ENCODE data around the gene SDK2. TPM values are rescaled to one million over a fixed set of nuclear protein-coding genes. Genes with fewer than 3 reads are reported as not detected.

The SDK2 gene
- total and polyA plus RNA-seq, 4 donors, result 0.15 to 5.3 (median 2.5) TPM

DNA sequence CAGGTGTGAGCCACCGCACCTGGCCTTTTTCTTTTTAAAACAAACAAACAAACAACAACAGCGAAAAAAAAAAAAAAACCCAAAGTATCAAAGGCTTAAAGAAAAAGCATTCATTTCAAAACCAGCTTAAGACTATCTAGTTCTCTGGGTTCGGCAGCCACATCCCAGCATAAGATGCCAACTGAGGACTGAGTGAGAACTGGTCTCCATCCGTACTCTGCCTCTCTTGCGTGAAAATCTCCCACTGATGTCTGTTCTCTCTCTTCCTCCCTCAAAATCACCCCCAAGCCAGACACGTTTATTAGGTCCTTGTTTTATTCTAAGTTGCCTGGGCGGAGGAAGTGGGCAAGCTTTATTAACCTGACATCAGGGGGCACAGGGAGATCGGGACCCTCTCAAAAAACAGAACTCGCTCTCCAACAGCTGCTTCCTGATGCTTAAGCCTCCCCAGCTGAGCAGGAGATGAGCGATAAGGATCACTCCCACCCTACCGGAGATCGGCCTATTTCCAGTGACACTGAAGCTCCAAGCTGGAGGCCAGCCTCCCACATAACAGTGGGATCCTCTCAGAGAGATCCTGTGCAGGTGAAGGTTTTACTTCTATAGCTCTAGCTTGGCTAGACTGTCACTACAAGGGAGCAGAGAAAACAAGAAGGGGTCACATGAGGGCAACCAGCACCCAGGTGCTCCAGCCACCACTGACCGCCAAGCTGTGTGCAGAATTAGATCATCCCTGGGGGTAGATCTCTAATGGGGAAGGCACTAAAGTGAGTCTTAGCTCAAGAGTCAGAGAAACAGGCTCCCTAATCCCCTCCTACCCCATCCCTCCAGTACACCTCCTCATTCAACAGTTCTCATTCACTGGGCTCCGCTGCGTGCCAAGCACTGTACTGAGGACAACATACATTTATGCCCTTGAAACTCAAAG is 346.0 kb downstream of the SDK2 start:
- DNase-seq (no peak), ATAC-seq (ENCODE audit: low FRiP score) (no peak)
- Histone ChIP-seq H3K27ac (ENCODE audit: low read depth in 1 of 2, low read length in 2 of 2) (no peak overlapping the region), H3K9me3 (ENCODE audit: control insufficient read depth, low read length) (no peaks in the 10 kb centered on the region), H3K4me3 (ENCODE audit: low read length in 2 of 2) (no peak overlapping the region), H3K27me3 (ENCODE audit: control insufficient read depth in 1 of 2, insufficient read depth in 2 of 2, low read length in 1 of 2) (no peaks in the 10 kb centered on the region), H3K36me3 (ENCODE audit: control insufficient read depth in 1 of 2, insufficient read depth in 2 of 2, low read length in 1 of 2) (peaks cover 0 to 2% of the 10 kb centered on the region in 2 donors), H3K4me1 (ENCODE audit: control insufficient read depth in 1 of 2, insufficient read depth in 2 of 2, low read length in 2 of 2) (no peaks in the 10 kb centered on the region)
- intact Hi-C loops (cut with DNase I), result loop anchor here in 1 of 2 donors (10.0 kb wide), 1 partner anchor 1147 kb away; no protein-coding TSS in a partner anchor
- WGBS, 2 donors, result 74 to 79% methylated on average over 15 of the region's 15 CpGs

DNA sequence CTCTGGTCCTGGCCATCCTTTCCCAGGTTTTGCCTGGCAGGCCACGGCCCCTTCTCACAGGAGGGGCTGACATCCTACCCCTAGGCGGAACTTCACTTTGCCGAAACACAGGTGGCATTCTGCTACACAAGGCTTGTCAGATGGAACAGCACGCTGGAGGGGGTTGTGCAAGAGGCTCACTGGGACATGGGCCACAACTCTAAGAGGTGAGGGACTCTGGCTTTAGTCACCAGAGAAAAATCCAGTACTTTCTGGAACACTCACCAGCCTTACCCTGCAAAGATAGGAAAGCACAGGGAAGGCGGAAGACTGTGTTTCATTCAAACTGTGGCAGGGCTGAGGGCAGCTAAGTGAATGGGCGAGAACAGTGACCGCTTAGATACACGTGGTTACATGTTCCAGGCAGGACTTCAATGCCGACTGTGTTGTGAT is 350.7 kb downstream of the SDK2 start:
- ATAC-seq (ENCODE audit: low FRiP score), result peak; percentile 59
- Histone ChIP-seq H3K9me3 (ENCODE audit: control insufficient read depth, low read length) (no peaks in the 10 kb centered on the region), H3K36me3 (ENCODE audit: control insufficient read depth in 1 of 2, insufficient read depth in 2 of 2, low read length in 1 of 2) (no peaks in the 10 kb centered on the region), H3K4me1 (ENCODE audit: control insufficient read depth in 1 of 2, insufficient read depth in 2 of 2, low read length in 2 of 2) (peaks cover 0 to 5% of the 10 kb centered on the region in 2 donors), H3K4me3 (ENCODE audit: low read length in 2 of 2) (no peak overlapping the region), H3K27ac (ENCODE audit: low read depth in 1 of 2, low read length in 2 of 2) (peak overlapping the region; percentile 4 to 92), H3K27me3 (ENCODE audit: control insufficient read depth in 1 of 2, insufficient read depth in 2 of 2, low read length in 1 of 2) (no peaks in the 10 kb centered on the region)
- 18% methylated on average over 9 of the region's 9 CpGs for WGBS, 2 donors
- DNase-seq, result peak; percentile 72 to 89
- intact Hi-C loops (cut with DNase I), result loop anchor here (2.0 to 10.0 kb wide), 2 partner anchors 17 to 1151 kb away; no protein-coding TSS in a partner anchor

DNA sequence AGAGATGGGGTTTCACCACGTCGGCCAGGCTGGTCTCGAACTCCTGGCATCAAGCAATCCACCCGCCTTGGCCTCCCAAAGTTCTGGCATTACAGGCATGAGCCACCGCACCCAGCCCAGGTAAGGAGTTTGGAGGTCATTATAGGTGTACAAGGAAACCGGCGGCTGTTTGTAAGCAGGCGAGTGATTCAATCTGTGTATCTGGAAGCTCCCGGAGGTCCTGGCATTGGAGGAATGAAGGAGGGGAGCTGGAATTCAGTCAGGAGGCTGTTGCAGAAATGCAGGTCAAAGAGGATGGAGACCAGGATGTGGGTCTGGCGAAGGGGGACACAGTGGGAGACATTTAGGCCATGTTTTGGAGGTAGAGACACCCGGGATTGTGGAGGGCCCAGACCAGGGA is 351.2 kb downstream of the SDK2 start:
- Histone ChIP-seq H3K4me3 (ENCODE audit: low read length in 2 of 2) (no peak overlapping the region), H3K4me1 (ENCODE audit: control insufficient read depth in 1 of 2, insufficient read depth in 2 of 2, low read length in 2 of 2) (peaks cover 0 to 5% of the 10 kb centered on the region in 2 donors), H3K27ac (ENCODE audit: low read depth in 1 of 2, low read length in 2 of 2) (peak overlapping the region; percentile 4 to 92), H3K36me3 (ENCODE audit: control insufficient read depth in 1 of 2, insufficient read depth in 2 of 2, low read length in 1 of 2) (no peaks in the 10 kb centered on the region), H3K9me3 (ENCODE audit: control insufficient read depth, low read length) (no peaks in the 10 kb centered on the region), H3K27me3 (ENCODE audit: control insufficient read depth in 1 of 2, insufficient read depth in 2 of 2, low read length in 1 of 2) (no peaks in the 10 kb centered on the region)
- no peak for DNase-seq
- intact Hi-C loops (cut with DNase I), result loop anchor here (2.0 to 10.0 kb wide), 2 partner anchors 18 to 1152 kb away; no protein-coding TSS in a partner anchor
- ATAC-seq (ENCODE audit: low FRiP score), result no peak
- WGBS, 2 donors, result 73 to 80% methylated on average over 11 of the region's 11 CpGs

DNA sequence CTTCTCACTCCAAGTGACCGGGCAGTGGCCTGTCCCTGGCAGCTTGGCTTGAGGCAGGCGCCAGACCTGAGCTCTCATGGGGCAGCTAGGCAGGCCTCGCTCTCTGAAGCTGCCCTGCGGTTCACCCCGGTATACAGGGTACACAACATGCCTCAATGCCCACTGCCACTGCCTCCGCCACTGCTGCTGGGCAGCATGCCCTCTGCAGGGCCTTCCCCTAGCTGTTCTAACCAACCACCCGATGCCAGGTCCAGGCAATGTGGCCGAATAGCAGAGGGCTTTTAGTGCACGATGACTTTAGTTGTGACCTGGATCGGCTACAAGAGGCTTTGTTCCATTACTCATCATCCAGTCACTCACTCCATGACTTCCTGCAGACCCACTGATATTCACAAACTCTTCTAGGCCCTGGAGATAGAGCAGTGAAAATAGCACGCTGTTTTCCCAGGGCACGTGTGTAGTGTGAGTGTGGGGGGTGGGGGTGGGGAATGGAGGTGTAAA is 352.2 kb downstream of the SDK2 start:
- DNase-seq (peak; percentile 90 to 92), ATAC-seq (ENCODE audit: low FRiP score) (peak; percentile 80)
- Histone ChIP-seq H3K4me1 (ENCODE audit: control insufficient read depth in 1 of 2, insufficient read depth in 2 of 2, low read length in 2 of 2) (peaks cover 0 to 5% of the 10 kb centered on the region in 2 donors), H3K9me3 (ENCODE audit: control insufficient read depth, low read length) (no peaks in the 10 kb centered on the region), H3K36me3 (ENCODE audit: control insufficient read depth in 1 of 2, insufficient read depth in 2 of 2, low read length in 1 of 2) (no peaks in the 10 kb centered on the region), H3K4me3 (ENCODE audit: low read length in 2 of 2) (no peak overlapping the region), H3K27me3 (ENCODE audit: control insufficient read depth in 1 of 2, insufficient read depth in 2 of 2, low read length in 1 of 2) (no peaks in the 10 kb centered on the region), H3K27ac (ENCODE audit: low read depth in 1 of 2, low read length in 2 of 2) (peak overlapping the region; percentile 90 to 92)
- WGBS, 2 donors, result 3 to 4% methylated on average over 12 of the region's 12 CpGs
- intact Hi-C loops (cut with DNase I), result loop anchor here (2.0 to 10.0 kb wide), 2 partner anchors 19 to 1153 kb away; no protein-coding TSS in a partner anchor

DNA sequence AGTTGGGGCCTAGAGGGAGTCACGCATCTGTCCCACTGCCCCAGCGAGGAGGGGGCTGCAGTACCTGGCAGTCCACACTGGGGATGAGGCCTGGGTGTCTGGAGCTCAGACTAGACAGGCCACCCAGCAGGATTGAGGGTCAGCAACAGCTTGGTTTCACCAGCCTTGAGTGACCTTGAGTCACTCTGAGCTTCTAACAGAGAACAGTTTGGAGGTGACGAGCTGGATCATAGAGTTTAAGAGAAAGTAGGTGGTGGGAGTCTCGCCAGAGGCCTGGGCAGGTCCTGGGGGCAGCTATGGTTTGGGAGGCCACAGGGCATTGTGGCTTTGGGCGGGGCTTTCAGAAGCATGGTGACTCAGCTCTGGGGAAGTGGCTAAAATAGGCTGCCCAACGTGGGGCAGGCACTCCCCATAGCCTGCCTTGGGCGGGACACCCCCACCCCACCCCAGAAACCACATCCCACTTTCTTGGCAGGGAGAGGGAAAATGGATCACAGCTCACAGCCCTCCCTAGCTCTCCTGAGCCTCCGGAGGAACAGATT is 352.9 kb downstream of the SDK2 start:
- Histone ChIP-seq H3K27me3 (ENCODE audit: control insufficient read depth in 1 of 2, insufficient read depth in 2 of 2, low read length in 1 of 2) (no peaks in the 10 kb centered on the region), H3K36me3 (ENCODE audit: control insufficient read depth in 1 of 2, insufficient read depth in 2 of 2, low read length in 1 of 2) (no peaks in the 10 kb centered on the region), H3K4me1 (ENCODE audit: control insufficient read depth in 1 of 2, insufficient read depth in 2 of 2, low read length in 2 of 2) (peaks cover 0 to 5% of the 10 kb centered on the region in 2 donors), H3K27ac (ENCODE audit: low read depth in 1 of 2, low read length in 2 of 2) (peak overlapping the region; percentile 90 to 92), H3K4me3 (ENCODE audit: low read length in 2 of 2) (no peak overlapping the region), H3K9me3 (ENCODE audit: control insufficient read depth, low read length) (no peaks in the 10 kb centered on the region)
- peak; percentile 69 for ATAC-seq (ENCODE audit: low FRiP score)
- peak; percentile 91 for DNase-seq
- 41 to 43% methylated on average over 8 of the region's 8 CpGs for WGBS, 2 donors
- intact Hi-C loops (cut with DNase I), result loop anchor here in 1 of 2 donors (10.0 kb wide), 1 partner anchor 1153 kb away; no protein-coding TSS in a partner anchor

DNA sequence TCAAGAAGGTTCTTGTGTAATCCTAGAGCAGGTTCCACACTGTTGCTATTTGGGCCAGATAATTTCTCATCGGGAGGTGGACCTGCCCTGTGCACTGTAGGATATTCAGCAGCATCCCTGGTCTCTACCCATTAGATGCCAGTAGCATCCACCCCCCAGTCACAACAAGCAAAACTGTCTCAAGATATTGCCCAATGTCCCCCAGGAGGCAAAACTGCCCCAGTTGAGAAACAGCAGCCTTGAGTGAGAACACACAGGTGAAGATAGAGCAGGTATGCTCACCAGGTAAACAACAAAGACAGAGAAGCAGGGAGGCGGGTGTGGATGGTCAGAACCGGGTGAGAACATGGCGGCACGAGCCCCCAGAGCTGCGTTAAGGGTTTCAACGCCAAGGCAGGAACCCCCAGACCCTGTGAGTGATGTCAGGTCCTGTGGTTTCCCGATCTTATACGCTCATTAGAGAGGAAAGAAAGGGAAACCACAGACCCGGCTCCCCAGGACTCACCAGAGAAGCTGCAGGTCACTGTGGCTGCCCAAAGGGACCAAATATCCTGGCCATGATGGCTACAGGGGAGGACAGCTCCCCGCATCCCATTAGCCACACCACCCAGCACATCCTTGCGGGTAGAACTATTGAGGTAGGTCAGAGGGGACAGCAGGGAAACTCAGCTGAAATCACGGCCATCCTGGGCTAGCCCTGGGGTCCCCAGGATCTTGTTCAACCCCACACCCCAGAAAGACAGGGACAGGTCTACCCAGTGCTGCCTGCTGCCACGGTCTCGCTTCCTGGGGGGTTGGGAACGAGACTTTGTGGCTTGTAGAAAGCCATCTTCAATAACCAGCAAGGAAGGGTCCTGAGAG is 353.6 kb downstream of the SDK2 start:
- peaks cover 0 to 5% of the 10 kb centered on the region in 2 donors for H3K4me1 ChIP-seq (ENCODE audit: control insufficient read depth in 1 of 2, insufficient read depth in 2 of 2, low read length in 2 of 2)
- ATAC-seq (ENCODE audit: low FRiP score), result no peak
- H3K27me3 ChIP-seq (ENCODE audit: control insufficient read depth in 1 of 2, insufficient read depth in 2 of 2, low read length in 1 of 2), result no peaks in the 10 kb centered on the region
- intact Hi-C loops (cut with DNase I), result loop anchor here in 1 of 2 donors (10.0 kb wide), 1 partner anchor 1154 kb away; no protein-coding TSS in a partner anchor
- no peak for DNase-seq
- H3K9me3 ChIP-seq (ENCODE audit: control insufficient read depth, low read length), result no peaks in the 10 kb centered on the region
- peak overlapping the region; percentile 90 to 92 for H3K27ac ChIP-seq (ENCODE audit: low read depth in 1 of 2, low read length in 2 of 2)
- no peaks in the 10 kb centered on the region for H3K36me3 ChIP-seq (ENCODE audit: control insufficient read depth in 1 of 2, insufficient read depth in 2 of 2, low read length in 1 of 2)
- no peak overlapping the region for H3K4me3 ChIP-seq (ENCODE audit: low read length in 2 of 2)
- WGBS, 2 donors, result 89 to 94% methylated on average over 16 of the region's 16 CpGs

DNA sequence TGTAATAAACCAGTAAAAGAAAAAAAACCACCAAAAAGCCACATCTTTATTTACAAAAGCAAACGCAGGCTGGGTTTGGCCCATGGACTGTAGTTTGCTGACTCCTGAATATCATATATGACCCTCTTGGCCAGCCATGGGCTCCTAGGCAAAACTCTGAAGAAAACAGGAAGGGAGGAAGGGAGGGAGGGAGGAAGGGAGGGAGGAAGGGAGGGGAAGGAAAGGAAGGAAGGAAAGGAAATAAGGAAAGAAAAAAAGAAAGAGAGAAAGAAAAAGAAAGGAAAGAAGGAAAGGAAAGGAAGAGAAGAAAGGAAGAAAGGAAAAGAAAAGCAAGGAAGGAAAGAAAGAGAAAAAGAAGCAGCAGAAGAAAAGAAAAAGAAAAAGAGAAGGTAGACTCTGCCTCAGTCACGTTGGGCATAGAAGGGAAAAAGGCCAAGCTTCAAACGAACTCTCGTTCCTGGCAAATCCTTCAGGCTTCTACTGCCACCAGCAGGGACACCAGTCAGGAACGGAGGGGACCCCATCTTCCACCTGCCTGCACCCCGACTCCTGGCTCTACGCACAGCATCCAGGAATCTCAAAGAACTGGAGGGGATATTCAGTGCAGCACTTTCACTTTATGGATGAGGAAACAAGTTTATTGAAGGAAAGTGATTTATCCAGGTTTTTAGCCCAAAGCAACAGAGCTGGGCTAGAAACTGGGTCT is 354.5 kb downstream of the SDK2 start:
- Histone ChIP-seq H3K4me3 (ENCODE audit: low read length in 2 of 2) (no peak overlapping the region), H3K27ac (ENCODE audit: low read depth in 1 of 2, low read length in 2 of 2) (peak overlapping the region in 1 of 2 donors; percentile 36), H3K4me1 (ENCODE audit: control insufficient read depth in 1 of 2, insufficient read depth in 2 of 2, low read length in 2 of 2) (peaks cover 0 to 5% of the 10 kb centered on the region in 2 donors), H3K27me3 (ENCODE audit: control insufficient read depth in 1 of 2, insufficient read depth in 2 of 2, low read length in 1 of 2) (no peaks in the 10 kb centered on the region), H3K9me3 (ENCODE audit: control insufficient read depth, low read length) (no peaks in the 10 kb centered on the region), H3K36me3 (ENCODE audit: control insufficient read depth in 1 of 2, insufficient read depth in 2 of 2, low read length in 1 of 2) (no peaks in the 10 kb centered on the region)
- ATAC-seq (ENCODE audit: low FRiP score) (no peak), DNase-seq (no peak)
- 33 to 41% methylated on average over 7 of the region's 7 CpGs for WGBS, 2 donors
- intact Hi-C loops (cut with DNase I), result loop anchor here in 1 of 2 donors (10.0 kb wide), 1 partner anchor 1155 kb away; no protein-coding TSS in a partner anchor
